Body of pancreas (tissue), 4 donors: ENCODE measurements around the gene LAMA2.

Source experiments
- POLR2A ChIP-seq, 3 donors: fragments of 450-650 bp; IDR thresholded peaks; one replicate each; pipeline ENCODE4 v1.6.1; 2016; ENCODE audit warnings: antibody characterized with exemption in 3 of 3, mild to moderate bottlenecking in 2 of 3
- TF ChIP-seq, protein P1 (sequence below), 7 experiments: fragments of 450-650 bp in 4 of 7; fragments of 200-600 bp in 3 of 7; sonication (generic) in 3 of 7; IDR thresholded peaks; one replicate each; pipeline ENCODE4 v1.5.1; 2016 to 2019; ENCODE audit warnings: antibody characterized with exemption in 7 of 7

DNA sequence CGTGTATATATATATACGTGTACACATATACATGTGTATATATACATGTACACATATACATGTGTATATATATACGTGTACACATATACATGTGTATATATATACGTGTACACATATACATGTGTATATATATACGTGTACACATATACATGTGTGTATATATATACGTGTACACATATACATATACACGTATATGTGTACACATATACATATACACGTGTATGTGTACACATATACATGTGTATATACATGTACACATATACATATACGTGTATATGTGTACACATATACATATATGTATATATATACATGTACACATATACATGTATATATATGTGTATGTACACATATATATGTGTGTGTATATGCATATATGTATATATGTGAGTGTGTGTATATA is 317.2 kb downstream of the LAMA2 start:
- TF ChIP-seq, protein P1, sequence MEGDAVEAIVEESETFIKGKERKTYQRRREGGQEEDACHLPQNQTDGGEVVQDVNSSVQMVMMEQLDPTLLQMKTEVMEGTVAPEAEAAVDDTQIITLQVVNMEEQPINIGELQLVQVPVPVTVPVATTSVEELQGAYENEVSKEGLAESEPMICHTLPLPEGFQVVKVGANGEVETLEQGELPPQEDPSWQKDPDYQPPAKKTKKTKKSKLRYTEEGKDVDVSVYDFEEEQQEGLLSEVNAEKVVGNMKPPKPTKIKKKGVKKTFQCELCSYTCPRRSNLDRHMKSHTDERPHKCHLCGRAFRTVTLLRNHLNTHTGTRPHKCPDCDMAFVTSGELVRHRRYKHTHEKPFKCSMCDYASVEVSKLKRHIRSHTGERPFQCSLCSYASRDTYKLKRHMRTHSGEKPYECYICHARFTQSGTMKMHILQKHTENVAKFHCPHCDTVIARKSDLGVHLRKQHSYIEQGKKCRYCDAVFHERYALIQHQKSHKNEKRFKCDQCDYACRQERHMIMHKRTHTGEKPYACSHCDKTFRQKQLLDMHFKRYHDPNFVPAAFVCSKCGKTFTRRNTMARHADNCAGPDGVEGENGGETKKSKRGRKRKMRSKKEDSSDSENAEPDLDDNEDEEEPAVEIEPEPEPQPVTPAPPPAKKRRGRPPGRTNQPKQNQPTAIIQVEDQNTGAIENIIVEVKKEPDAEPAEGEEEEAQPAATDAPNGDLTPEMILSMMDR (IDR thresholded peaks at IDR 0.05), result no peak
- TF ChIP-seq POLR2A (IDR thresholded peaks at IDR 0.05), result no peak
